HepG2 (cell line): ENCODE results near the gene NXPE3. TPM values are rescaled to one million over a fixed set of nuclear protein-coding genes. Genes with fewer than 3 reads are reported as not detected.

Source experiments
- ATAC-seq: fragments of 200-7000 bp; cut with Tn5 transposase; 3 replicates; pipeline ENCODE4 v1.9.1; 2020; ENCODE audit warnings: mild to moderate bottlenecking, moderate library complexity
- BruUV-seq: library from RNA; stranded (reverse); fragments of 400-500 nt; replicated peaks from 2 replicates; lab custom pipeline; 2021; lab: Mats Ljungman, UMichigan
- CTCF ChIA-PET: fragments of 300-600 bp; formaldehyde crosslinking; extraction: SDS; loops from one replicate; lab custom pipeline; 2021; ENCODE audit warnings: low total read pairs, inconsistent platforms, low intra/inter-chr PET ratio; lab: Yijun Ruan, JAX
- POLR2A ChIA-PET: fragments of 350-600 bp; sonication (Branson Sonifier 250); formaldehyde crosslinking; loops from one replicate; lab custom pipeline; 2020; ENCODE audit warnings: antibody characterized with exemption, inconsistent platforms; lab: Yijun Ruan, JAX
- DNase-seq: peaks from one replicate; pipeline ENCODE4 v3.0.0-alpha.2; 2015; ENCODE audit warnings: low spot score
- FAIRE-seq: peaks from 3 replicates; lab custom pipeline; 2011; peaks lifted over from hg19 to GRCh38; lab: Jason Lieb, UNC
- H2AFZ ChIP-seq: one replicate; pipeline ENCODE4 v1.6.1; 2011; ENCODE audit warnings: low read length, inconsistent platforms
- H3K27ac ChIP-seq: fragments of 300-600 bp; 3 replicates; pipeline ENCODE4 v1.8.0; 2011; ENCODE audit warnings: mixed run types, mild to moderate bottlenecking, mixed read lengths, low read length, inconsistent platforms; ENCODE audit not compliant: insufficient read depth; ENCODE audit errors: extremely low read length
- H3K27me3 ChIP-seq, 2 experiments: fragments of 200-600 bp in 1 of 2; 2 replicates in 1 of 2; 3 replicates in 1 of 2; pipeline versions ENCODE4 v1.6.0 to v1.8.0; 2011; ENCODE audit warnings: low read length in 2 of 2, mild to moderate bottlenecking in 2 of 2, moderate library complexity in 2 of 2, inconsistent platforms in 1 of 2; ENCODE audit not compliant: insufficient read depth in 2 of 2, control insufficient read depth in 1 of 2
- H3K36me3 ChIP-seq, 2 experiments: fragments of 200-600 bp in 1 of 2; replicated peaks in 1 of 2; 2 replicates in 1 of 2; 3 replicates in 1 of 2; pipeline versions ENCODE4 v1.5.1 to v1.8.0; 2011; ENCODE audit warnings: low read length in 2 of 2, inconsistent platforms in 1 of 2; ENCODE audit not compliant: insufficient read depth in 2 of 2, control insufficient read depth in 1 of 2
- H3K4me1 ChIP-seq: 2 replicates; pipeline ENCODE4 v1.5.1; 2012; ENCODE audit warnings: low read length, inconsistent platforms; ENCODE audit not compliant: insufficient read depth
- H3K4me2 ChIP-seq: 2 replicates; pipeline ENCODE4 v1.6.0; 2011; ENCODE audit warnings: low read depth, low read length, inconsistent platforms
- H3K4me3 ChIP-seq, 3 experiments: fragments of 200-600 bp in 1 of 3; sonication (generic), shearing (Covaris generic) in 1 of 3; replicated peaks in 1 of 3; 2 replicates each; pipeline ENCODE4 v1.5.1; 2011 to 2016; ENCODE audit warnings: low read length in 3 of 3, inconsistent platforms in 2 of 3, low read depth in 2 of 3, mild to moderate bottlenecking in 2 of 3, control low read depth in 1 of 3, mixed read lengths in 1 of 3; ENCODE audit not compliant: insufficient read depth in 1 of 3
- H3K79me2 ChIP-seq: one replicate; pipeline ENCODE4 v1.6.1; 2011; ENCODE audit warnings: low read length, inconsistent platforms; ENCODE audit not compliant: insufficient read depth
- H3K9ac ChIP-seq: 2 replicates; pipeline ENCODE4 v1.6.0; 2011; ENCODE audit warnings: mild to moderate bottlenecking, low read depth, low read length, inconsistent platforms; ENCODE audit not compliant: insufficient read depth
- H3K9me3 ChIP-seq: 2 replicates; pipeline ENCODE4 v1.5.1; 2012; ENCODE audit warnings: mild to moderate bottlenecking, low read length
- H4K20me1 ChIP-seq: 2 replicates; pipeline ENCODE4 v1.6.0; 2011; ENCODE audit warnings: inconsistent platforms, mild to moderate bottlenecking, low read length, moderate library complexity; ENCODE audit not compliant: insufficient read depth
- FOXP1 ChIP-seq, 2 experiments: fragments of 450-650 bp in 1 of 2; IDR thresholded peaks; 2 replicates each; pipeline ENCODE4 v1.6.1; 2017 to 2018; ENCODE audit warnings: antibody characterized with exemption in 1 of 2
- SIX4 ChIP-seq: sonication (generic); formaldehyde crosslinking; IDR thresholded peaks from 2 replicates; pipeline ENCODE4 v1.4.0; 2020; ENCODE audit warnings: missing genetic modification reagents
- TCF7 ChIP-seq: sonication (generic); IDR thresholded peaks from 2 replicates; pipeline ENCODE4 v1.6.1; 2016; ENCODE audit warnings: antibody characterized with exemption, low read depth
- ZNF564 ChIP-seq: sonication (generic); formaldehyde crosslinking; IDR thresholded peaks from 2 replicates; pipeline ENCODE4 v1.8.1; 2023; ENCODE audit warnings: mild to moderate bottlenecking, missing genetic modification reagents
- ZNF644 ChIP-seq: IDR thresholded peaks from 2 replicates; pipeline ENCODE4 v1.6.1; 2016; ENCODE audit warnings: low read depth
- WGBS: methylation state at CpG from one replicate; pipeline ENCODE4 v1.1.6; 2017; ENCODE audit warnings: low lambda C conversion rate; 5-methylcytosine and 5-hydroxymethylcytosine counted together
- in situ Hi-C: cut with HindIII; loops from 2 replicates; pipeline ENCODE4 v1.10.0; 2017; ENCODE audit warnings: low pct_unique_long_range_greater_than_20kb; ENCODE audit not compliant: extremely low pct_ligation_motif_present
- intact Hi-C: fragments of 100-400 bp; cut with micrococcal nuclease; formaldehyde crosslinking; loops from one replicate; pipeline ENCODE4 v1.10.0; 2022; ENCODE audit not compliant: unreplicated experiment
- polyA plus RNA-seq, 8 experiments: library from polyadenylated mRNA; depleted of rRNA in 3 of 8; stranded (reverse) in 7 of 8; unstranded in 1 of 8; fragments of >200 nt; fragmentation: Illumina TruSeq in 4 of 8; extraction: Trizol in 4 of 8; gene quantifications; 2 replicates each; pipeline versions ENCODE4 v1.2.1 to v1.2.3, GENCODE V29; 2011 to 2016; ENCODE audit warnings: low read depth in 4 of 8, missing spikeins in 1 of 8, mixed read lengths in 1 of 8; ENCODE audit not compliant: insufficient read depth in 1 of 8
- total RNA-seq, 5 experiments: library from RNA; depleted of rRNA; stranded (reverse); fragments of >200 nt; fragmentation: Illumina TruSeq; extraction: Trizol; gene quantifications; 2 replicates each; pipeline ENCODE4 v1.2.3, GENCODE V29; 2016; ENCODE audit warnings: low read depth in 1 of 5
- TF ChIP-seq, protein P1 (sequence below), 2 experiments: fragments of 450-650 bp in 1 of 2; sonication (generic) in 1 of 2; formaldehyde crosslinking; IDR thresholded peaks; 2 replicates each; pipeline versions ENCODE4 v1.5.0 to v1.8.0; 2020 to 2022; ENCODE audit warnings: mild to moderate bottlenecking in 1 of 2, missing genetic modification reagents in 1 of 2
- TF ChIP-seq, protein P2 (sequence below): IDR thresholded peaks from 2 replicates; pipeline ENCODE4 v1.4.0; 2020; ENCODE audit warnings: mild to moderate bottlenecking, missing genetic modification reagents

NXPE3 gene
- total and polyA plus RNA-seq, 2 of the 13 experiments (the other 11 are each of a cell fraction or from before 2014, with no cell fraction given): 3.5 to 4.7 TPM

DNA sequence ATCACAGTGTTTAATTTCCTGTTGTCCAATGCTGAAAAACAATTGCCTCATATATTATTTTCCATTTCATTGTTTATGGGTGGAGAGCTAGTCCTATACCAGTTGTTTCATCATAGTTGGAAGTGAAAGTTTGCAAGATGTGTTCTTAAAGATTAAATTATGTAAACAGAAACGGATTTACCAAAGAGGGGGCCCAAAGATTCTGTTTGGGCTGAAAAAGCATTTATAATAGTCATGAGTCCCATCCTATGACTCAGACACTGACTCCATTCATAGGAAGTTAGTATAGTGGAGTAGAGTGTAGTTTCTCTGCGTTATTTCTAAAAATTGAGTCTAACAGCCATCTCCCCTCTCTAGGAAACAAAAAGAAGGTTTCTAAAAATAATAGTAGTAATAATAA, 94.6 kb downstream of the NXPE3 start:
- no peak for FAIRE-seq
- Histone ChIP-seq H3K27me3 (no peaks in the 10 kb centered on the region; a peak in 1 of 5 replicates), H3K4me1 (peaks cover 33% of the 10 kb centered on the region), H3K9me3 (no peaks in the 10 kb centered on the region), H3K9ac (no peak overlapping the region), H3K27ac (no peak overlapping the region), H3K79me2 (no peaks in the 10 kb centered on the region), H3K36me3 (no peaks in the 10 kb centered on the region), H4K20me1 (no peaks in the 10 kb centered on the region), H3K4me2 (peak overlapping the region; percentile 15; the same call in 1 of the 2 replicates), H3K4me3 (no peak overlapping the region), H2AFZ (no peak overlapping the region)
- CTCF ChIA-PET: no interaction called here
- intact Hi-C loops (no loop called here), in situ Hi-C loops (no loop called here)
- BruUV-seq: no TSS peak
- no peak for DNase-seq
- TF ChIP-seq FOXP1 (IDR thresholded peaks at IDR 0.05): no peak
- 0 out of 2 replicates have a peak, but pooled peaks have one; percentile 15 for TF ChIP-seq FOXP1 (CRISPR knock-in tag; IDR thresholded peaks at IDR 0.05)
- no peak for TF ChIP-seq SIX4
- TF ChIP-seq, protein P1, sequence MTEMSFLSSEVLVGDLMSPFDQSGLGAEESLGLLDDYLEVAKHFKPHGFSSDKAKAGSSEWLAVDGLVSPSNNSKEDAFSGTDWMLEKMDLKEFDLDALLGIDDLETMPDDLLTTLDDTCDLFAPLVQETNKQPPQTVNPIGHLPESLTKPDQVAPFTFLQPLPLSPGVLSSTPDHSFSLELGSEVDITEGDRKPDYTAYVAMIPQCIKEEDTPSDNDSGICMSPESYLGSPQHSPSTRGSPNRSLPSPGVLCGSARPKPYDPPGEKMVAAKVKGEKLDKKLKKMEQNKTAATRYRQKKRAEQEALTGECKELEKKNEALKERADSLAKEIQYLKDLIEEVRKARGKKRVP (CRISPR knock-in tag; IDR thresholded peaks at IDR 0.05): peak in 1 of 2 experiments; percentile 30; a peak in 1 of 4 replicates
- WGBS: 2% methylated on average over 2 of the region's 2 CpGs
- POLR2A ChIA-PET: no interaction called here
- no peak for ATAC-seq

- Histone ChIP-seq H3K4me1 (peaks cover 39% of the 10 kb centered on the region), H3K79me2 (no peaks in the 10 kb centered on the region), H3K4me2 (no peak overlapping the region; the same call in 1 of the 2 replicates), H3K27ac (no peak overlapping the region), H3K36me3 (no peaks in the 10 kb centered on the region), H3K9ac (no peak overlapping the region), H2AFZ (no peak overlapping the region), H3K9me3 (no peaks in the 10 kb centered on the region), H4K20me1 (no peaks in the 10 kb centered on the region), H3K27me3 (no peaks in the 10 kb centered on the region; a peak in 1 of 5 replicates), H3K4me3 (no peak overlapping the region)
- DNase-seq (no peak), ATAC-seq (0 out of 3 replicates have a peak, but pooled peaks have one; percentile 34), FAIRE-seq (no peak)
- ChIA-PET CTCF (no interaction called here), POLR2A (no interaction called here)
- in situ Hi-C loops: no loop called here
- no TSS peak for BruUV-seq
- intact Hi-C loops: no loop called here
- TF ChIP-seq, protein P2, sequence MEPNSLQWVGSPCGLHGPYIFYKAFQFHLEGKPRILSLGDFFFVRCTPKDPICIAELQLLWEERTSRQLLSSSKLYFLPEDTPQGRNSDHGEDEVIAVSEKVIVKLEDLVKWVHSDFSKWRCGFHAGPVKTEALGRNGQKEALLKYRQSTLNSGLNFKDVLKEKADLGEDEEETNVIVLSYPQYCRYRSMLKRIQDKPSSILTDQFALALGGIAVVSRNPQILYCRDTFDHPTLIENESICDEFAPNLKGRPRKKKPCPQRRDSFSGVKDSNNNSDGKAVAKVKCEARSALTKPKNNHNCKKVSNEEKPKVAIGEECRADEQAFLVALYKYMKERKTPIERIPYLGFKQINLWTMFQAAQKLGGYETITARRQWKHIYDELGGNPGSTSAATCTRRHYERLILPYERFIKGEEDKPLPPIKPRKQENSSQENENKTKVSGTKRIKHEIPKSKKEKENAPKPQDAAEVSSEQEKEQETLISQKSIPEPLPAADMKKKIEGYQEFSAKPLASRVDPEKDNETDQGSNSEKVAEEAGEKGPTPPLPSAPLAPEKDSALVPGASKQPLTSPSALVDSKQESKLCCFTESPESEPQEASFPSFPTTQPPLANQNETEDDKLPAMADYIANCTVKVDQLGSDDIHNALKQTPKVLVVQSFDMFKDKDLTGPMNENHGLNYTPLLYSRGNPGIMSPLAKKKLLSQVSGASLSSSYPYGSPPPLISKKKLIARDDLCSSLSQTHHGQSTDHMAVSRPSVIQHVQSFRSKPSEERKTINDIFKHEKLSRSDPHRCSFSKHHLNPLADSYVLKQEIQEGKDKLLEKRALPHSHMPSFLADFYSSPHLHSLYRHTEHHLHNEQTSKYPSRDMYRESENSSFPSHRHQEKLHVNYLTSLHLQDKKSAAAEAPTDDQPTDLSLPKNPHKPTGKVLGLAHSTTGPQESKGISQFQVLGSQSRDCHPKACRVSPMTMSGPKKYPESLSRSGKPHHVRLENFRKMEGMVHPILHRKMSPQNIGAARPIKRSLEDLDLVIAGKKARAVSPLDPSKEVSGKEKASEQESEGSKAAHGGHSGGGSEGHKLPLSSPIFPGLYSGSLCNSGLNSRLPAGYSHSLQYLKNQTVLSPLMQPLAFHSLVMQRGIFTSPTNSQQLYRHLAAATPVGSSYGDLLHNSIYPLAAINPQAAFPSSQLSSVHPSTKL (CRISPR knock-in tag): 0 out of 2 replicates have a peak, but pooled peaks have one; percentile 11
- TF ChIP-seq ZNF564 (CRISPR knock-in tag) (no peak), ZNF644 (0 out of 2 replicates have a peak, but pooled peaks have one; percentile 55), TCF7 (peak; percentile 13; the same call in 1 of the 2 replicates)
- 23% methylated on average over 8 of the region's 8 CpGs for WGBS
These were observed 97.1 kb downstream of the NXPE3 start for GRCh38 chr3:101876142-101876541.
